Activated CD4-positive, CD25-positive, alpha-beta regulatory T cell treated with anti-CD3 and anti-CD28 coated beads, Interleukin-2, amount 50 U/mL, for 16 hours (primary cell): Measurements from ENCODE around the gene RELB.

Experiments
- DNase-seq: peaks from one replicate; pipeline ENCODE4 v3.0.0-alpha.2; 2020; ENCODE audit warnings: low read depth, low spot score

RELB gene

GRCh38 chr19:45079063-45079910, 78.0 kb downstream of the RELB start, which contains the start of gene GEMIN7:
GEMIN7 (plus strand) TSS chr19:45079260; CDS start chr19:45090115, 10,855 bp downstream.
- peak; percentile 57 for DNase-seq

GRCh38 chr19:45079911-45080370, 78.7 kb downstream of the RELB start:
- DNase-seq: no peak

DNA sequence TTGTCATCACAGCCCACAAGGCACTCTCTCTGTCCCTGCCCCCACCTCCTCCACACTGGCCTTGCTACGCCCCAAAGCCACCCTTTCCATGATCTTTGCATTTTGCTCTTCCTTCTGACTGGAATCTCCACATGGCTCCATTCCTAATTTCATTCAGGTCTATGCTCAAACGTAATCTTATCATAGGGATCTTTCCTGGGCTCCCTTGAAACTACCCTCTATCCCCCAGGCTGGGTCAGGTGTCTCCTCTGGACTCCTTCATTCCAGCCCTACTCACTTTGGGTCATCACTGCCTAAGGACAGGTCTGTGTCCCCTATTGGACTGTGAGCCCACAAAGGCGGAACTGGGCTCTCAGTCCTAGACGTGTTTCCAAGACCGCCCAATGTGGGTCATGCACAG, 80.9 kb downstream of the RELB start:
- DNase-seq: no peak

- no peak for DNase-seq
Observed at GRCh38 chr19:45086480-45086879, 85.2 kb downstream of the RELB start.

DNA sequence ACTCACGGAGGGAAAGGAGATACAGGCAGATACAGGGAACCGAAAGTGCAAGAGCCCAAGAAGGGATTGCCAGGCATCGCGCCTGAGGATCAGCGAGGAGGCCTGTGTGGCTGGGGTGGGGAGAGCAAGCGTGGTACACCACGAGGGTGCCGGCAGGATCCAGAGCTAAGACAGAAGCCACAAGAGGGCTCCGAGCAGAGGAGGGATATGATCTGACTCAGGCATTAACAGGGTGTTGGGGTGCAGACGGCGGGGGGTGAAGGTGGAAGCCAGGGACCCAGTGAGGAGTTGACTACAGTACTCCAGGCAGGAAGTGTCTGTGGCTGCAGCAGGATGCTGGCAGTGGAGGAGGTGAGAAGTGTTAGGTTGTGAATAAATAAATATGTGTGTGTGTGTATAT, 86.3 kb downstream of the RELB start:
- DNase-seq: no peak
